ENCODE data around the gene POLD4.

POLD4 gene

DNA sequence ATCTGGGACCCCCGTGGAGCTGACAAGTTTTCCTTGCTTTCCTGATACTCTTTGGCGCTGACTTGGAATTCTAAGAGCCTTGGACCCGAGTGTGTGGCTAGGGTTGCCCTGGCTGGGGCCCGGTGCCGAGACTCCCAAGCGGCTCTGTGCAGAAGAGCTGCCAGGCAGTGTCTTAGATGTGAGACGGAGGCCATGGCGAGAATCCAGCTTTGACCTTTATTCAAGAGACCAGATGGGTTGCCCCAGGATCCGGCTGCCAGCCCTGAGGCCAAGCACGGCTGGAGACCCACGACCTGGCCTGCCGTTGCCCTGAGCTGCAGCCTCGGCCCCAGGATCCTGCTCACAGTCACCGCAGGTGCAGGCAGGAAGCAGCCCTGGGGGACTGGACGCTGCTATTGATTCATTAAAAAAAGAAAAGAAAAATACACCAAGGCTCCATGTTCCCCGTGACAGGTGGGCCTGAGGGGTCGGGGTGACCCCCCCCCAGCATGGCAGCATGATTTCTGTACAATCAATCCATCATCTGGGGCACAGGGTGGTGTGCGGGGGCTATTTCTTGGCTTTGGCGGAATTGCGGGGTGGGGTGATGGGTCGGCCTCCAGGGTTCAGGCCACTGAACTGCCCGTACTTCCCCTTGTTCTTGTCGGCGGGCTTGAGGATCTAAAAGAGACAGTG is 44.8 kb upstream of the POLD4 start:
- TF ChIP-seq, protein P1, sequence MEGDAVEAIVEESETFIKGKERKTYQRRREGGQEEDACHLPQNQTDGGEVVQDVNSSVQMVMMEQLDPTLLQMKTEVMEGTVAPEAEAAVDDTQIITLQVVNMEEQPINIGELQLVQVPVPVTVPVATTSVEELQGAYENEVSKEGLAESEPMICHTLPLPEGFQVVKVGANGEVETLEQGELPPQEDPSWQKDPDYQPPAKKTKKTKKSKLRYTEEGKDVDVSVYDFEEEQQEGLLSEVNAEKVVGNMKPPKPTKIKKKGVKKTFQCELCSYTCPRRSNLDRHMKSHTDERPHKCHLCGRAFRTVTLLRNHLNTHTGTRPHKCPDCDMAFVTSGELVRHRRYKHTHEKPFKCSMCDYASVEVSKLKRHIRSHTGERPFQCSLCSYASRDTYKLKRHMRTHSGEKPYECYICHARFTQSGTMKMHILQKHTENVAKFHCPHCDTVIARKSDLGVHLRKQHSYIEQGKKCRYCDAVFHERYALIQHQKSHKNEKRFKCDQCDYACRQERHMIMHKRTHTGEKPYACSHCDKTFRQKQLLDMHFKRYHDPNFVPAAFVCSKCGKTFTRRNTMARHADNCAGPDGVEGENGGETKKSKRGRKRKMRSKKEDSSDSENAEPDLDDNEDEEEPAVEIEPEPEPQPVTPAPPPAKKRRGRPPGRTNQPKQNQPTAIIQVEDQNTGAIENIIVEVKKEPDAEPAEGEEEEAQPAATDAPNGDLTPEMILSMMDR (IDR thresholded peaks at IDR 0.05; ENCODE audit: insufficient read depth, missing control alignments) = no peak
- DNase-seq (ENCODE audit: insufficient read length, low spot score) (no peak), FAIRE-seq (no peak)

DNA sequence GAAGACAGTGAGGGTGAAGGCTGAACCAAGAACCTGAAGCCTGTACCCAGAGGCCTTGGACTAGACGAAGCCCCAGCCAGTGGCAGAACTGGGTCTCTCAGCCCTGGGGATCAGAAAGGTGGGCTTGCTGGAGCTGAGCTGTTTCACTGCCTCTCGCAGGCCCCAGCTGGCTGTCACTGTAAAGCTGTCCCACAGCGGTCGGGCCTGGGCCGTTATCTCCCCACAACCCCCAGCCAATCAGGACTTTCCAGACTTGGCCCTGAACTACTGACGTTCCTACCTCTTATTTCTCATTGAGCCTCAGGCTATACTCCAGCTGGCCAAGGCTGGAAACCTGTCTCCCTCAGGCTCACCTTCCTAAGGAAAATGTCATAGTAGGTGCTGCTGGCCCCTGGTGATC is 44.2 kb upstream of the POLD4 start:
- DNase-seq (ENCODE audit: insufficient read length, low spot score) (no peak), FAIRE-seq (no peak)
- TF ChIP-seq, protein P1 (IDR thresholded peaks at IDR 0.05; ENCODE audit: insufficient read depth, missing control alignments) = no peak

DNA sequence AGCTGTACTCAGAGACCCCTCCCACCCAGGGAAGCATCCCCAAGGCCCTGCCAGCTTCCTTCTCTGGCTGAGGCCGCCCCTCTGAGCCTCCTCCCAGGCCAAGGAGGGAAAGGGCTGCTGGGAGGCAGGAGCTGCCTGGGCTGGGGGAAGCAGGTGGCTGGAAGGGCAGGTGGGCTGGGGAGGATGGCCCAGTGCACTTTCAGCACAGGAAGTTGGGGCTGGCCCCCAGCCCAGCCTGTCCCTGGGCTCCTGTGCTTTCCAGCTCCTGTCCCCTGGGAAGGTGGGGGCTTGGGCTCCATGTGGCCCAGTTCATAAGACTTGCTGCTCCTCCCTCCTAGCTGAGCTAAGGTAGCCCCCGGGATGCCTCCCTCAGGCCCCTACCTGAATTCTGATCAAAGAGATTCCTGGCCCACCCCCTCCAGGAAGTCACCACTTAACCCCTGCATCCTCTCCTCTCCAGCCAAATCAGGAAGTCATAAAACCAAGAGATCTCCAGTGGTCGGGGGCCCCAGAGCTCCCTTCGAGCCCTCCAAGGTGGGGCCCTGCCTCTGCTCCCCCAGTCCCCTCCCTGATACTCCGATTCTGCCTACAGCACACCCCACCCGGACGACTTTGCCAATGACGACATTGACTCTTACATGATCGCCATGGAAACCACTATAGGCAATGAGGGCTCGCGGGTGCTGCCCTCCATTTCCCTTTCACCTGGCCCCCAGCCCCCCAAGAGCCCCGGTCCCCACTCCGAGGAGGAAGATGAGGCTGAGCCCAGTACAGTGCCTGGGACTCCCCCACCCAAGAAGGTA is 43.4 kb upstream of the POLD4 start:
- no peak for DNase-seq (ENCODE audit: insufficient read length, low spot score)
- FAIRE-seq = no peak
- TF ChIP-seq, protein P1 (IDR thresholded peaks at IDR 0.05; ENCODE audit: insufficient read depth, missing control alignments) = no peak

DNA sequence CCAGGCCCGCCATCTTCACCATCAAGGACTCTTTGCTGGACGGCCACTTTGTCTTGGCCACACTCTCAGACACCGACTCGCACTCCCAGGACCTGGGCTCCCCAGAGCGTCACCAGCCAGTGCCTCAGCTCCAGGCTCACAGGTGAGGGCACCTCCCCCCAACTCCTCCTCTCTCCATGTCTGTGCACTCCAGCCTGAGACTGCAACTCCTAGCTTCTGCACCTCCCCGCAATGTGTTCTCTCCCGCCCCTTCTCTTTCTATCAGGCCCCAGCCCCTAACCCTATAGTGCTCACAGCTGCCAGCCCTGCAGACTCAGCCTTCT is 42.9 kb upstream of the POLD4 start:
- TF ChIP-seq, protein P1 (IDR thresholded peaks at IDR 0.05; ENCODE audit: insufficient read depth, missing control alignments) = no peak
- FAIRE-seq (no peak), DNase-seq (ENCODE audit: insufficient read length, low spot score) (no peak)

DNA sequence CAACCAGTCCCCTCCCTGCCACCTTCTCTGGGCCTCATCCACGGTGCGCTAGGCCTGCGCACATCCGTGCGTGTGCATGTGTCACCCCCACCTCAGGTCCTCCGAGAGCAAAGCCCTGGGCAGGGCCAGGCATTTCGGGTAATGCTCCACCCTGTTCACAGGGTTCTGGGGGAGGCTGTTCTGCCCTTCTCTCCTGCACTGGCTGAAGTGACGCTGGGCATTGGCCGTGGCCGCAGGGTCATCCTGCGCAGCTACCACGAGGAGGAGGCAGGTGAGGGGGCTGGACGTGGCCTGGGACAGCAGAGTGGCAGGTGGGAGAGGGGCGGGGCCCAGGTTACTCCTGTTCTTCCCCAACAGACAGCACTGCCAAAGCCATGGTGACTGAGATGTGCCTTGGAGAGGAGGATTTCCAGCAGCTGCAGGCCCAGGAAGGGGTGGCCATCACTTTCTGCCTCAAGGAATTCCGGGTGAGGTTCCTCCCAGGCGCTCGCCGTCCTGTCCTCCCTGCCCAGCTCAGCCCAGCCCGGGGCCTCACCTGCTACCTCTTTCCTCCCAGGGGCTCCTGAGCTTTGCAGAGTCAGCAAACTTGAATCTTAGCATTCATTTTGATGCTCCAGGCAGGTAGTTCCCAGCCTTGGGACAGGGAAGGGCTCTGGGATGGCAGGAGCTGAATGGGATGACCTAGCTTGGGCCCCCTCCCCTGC is 42.4 kb upstream of the POLD4 start:
- TF ChIP-seq, protein P1 (IDR thresholded peaks at IDR 0.05; ENCODE audit: insufficient read depth, missing control alignments) = no peak
- no peak for FAIRE-seq
- DNase-seq (ENCODE audit: insufficient read length, low spot score) = no peak

DNA sequence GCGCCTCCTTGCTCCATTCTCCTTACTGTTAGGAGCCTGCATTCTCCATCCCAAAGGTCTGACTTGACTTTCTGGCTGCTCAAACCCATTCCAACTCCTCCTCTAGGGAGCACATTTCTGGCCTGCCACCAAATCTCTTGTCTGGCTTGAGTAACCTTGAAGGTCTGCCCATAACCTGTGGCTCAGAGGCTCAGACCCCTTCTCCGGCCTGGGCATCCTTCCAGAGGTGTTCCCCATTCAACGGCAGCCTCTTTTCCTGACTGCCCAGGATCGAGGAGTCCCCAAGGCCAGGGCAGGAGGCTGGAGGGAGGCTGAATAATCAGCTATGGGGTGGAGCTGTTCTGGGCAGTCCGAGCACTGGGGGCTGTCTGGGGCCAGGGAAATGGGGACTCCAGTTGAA is 40.6 kb upstream of the POLD4 start:
- TF ChIP-seq, protein P1 (IDR thresholded peaks at IDR 0.05; ENCODE audit: insufficient read depth, missing control alignments) = no peak
- FAIRE-seq (no peak), DNase-seq (ENCODE audit: insufficient read length, low spot score) (no peak)

Data from D721Med (cell line).